K562 (cell line): ENCODE results near the gene DSCAM. TPM values are rescaled to one million over a fixed set of nuclear protein-coding genes. Genes with fewer than 3 reads are reported as not detected.

ENCODE experiments used
- ATAC-seq: fragments of 200-7000 bp; cut with Tn5 transposase; 3 replicates; pipeline ENCODE4 v1.9.1; 2020; ENCODE audit warnings: moderate library complexity
- BruUV-seq: library from RNA; stranded (reverse); fragments of 400-500 nt; replicated peaks from 2 replicates; lab custom pipeline; 2021; lab: Mats Ljungman, UMichigan
- CTCF ChIA-PET: fragments of 300-600 bp; formaldehyde crosslinking; extraction: SDS; loops from one replicate; lab custom pipeline; 2021; ENCODE audit warnings: low intra/inter-chr PET ratio; lab: Yijun Ruan, JAX
- POLR2A ChIA-PET: fragments of 300-600, 350-650 bp; sonication (Branson Sonifier 250); formaldehyde crosslinking; extraction: SDS; loops from one replicate; lab custom pipeline; 2021; ENCODE audit warnings: antibody characterized with exemption, inconsistent platforms; lab: Yijun Ruan, JAX
- DNase-seq, 4 experiments: peaks; one replicate each; pipeline versions ENCODE4 v3.0.0 to v3.0.0-alpha.2; 2011 to 2018; ENCODE audit warnings: low spot score in 3 of 4, mixed read lengths in 3 of 4; ENCODE audit errors: extremely low read depth in 1 of 4
- FAIRE-seq: peaks from 2 replicates; lab custom pipeline; 2011; peaks lifted over from hg19 to GRCh38; lab: Jason Lieb, UNC
- H2AFZ ChIP-seq: 2 replicates; pipeline ENCODE4 v1.6.0; 2011; ENCODE audit warnings: low read depth, low read length, control low read depth, inconsistent platforms
- H3K27ac ChIP-seq: fragments of 200-600 bp; 3 replicates; pipeline ENCODE4 v1.8.0; 2011; ENCODE audit warnings: low read depth, mild to moderate bottlenecking, control low read depth, inconsistent platforms, low read length, moderate library complexity, mixed read lengths; ENCODE audit errors: extremely low read depth
- H3K27me3 ChIP-seq, 2 experiments: fragments of 300-600 bp in 1 of 2; 2 replicates in 1 of 2; 3 replicates in 1 of 2; pipeline versions ENCODE4 v1.6.0 to v1.8.0; 2011; ENCODE audit warnings: inconsistent platforms in 2 of 2, low read length in 2 of 2, mild to moderate bottlenecking in 1 of 2, mixed read lengths in 1 of 2, moderate library complexity in 1 of 2; ENCODE audit not compliant: control insufficient read depth in 2 of 2, insufficient read depth in 2 of 2
- H3K36me3 ChIP-seq: fragments of 300-600 bp; 3 replicates; pipeline ENCODE4 v1.8.0; 2011; ENCODE audit warnings: mild to moderate bottlenecking, low read length, inconsistent platforms; ENCODE audit not compliant: control insufficient read depth, insufficient read depth
- H3K4me1 ChIP-seq, 2 experiments: fragments of 200-600 bp in 1 of 2; replicated peaks in 1 of 2; 2 replicates in 1 of 2; 3 replicates in 1 of 2; pipeline versions ENCODE4 v1.5.1 to v1.8.0; 2011; ENCODE audit warnings: inconsistent platforms in 2 of 2, low read length in 2 of 2, mild to moderate bottlenecking in 1 of 2, mixed read lengths in 1 of 2, moderate library complexity in 1 of 2; ENCODE audit not compliant: control insufficient read depth in 2 of 2, insufficient read depth in 2 of 2
- H3K4me2 ChIP-seq: 2 replicates; pipeline ENCODE4 v1.6.1; 2011; ENCODE audit warnings: low read length, control low read depth, inconsistent platforms, mixed read lengths; ENCODE audit not compliant: insufficient read depth
- H3K4me3 ChIP-seq: fragments of 200-600 bp; sonication (generic), shearing (Covaris generic); 2 replicates; pipeline ENCODE4 v1.5.1; 2016; ENCODE audit warnings: control low read depth, inconsistent platforms
- H3K79me2 ChIP-seq: fragments of 200-600 bp; 3 replicates; pipeline ENCODE4 v1.8.0; 2011; ENCODE audit warnings: low read length, inconsistent platforms; ENCODE audit not compliant: control insufficient read depth, insufficient read depth
- H3K9ac ChIP-seq, 2 experiments: 2 replicates each; pipeline versions ENCODE4 v1.6.0 to v1.6.1; 2011; ENCODE audit warnings: low read depth in 2 of 2, low read length in 2 of 2, control low read depth in 1 of 2, inconsistent platforms in 1 of 2, mild to moderate bottlenecking in 1 of 2, mixed read lengths in 1 of 2; ENCODE audit not compliant: insufficient read depth in 1 of 2
- H3K9me1 ChIP-seq: one replicate; pipeline ENCODE4 v1.6.0; 2011; ENCODE audit warnings: inconsistent platforms, mild to moderate bottlenecking, low read length, moderate library complexity; ENCODE audit not compliant: control insufficient read depth, insufficient read depth
- H3K9me3 ChIP-seq: replicated peaks from 2 replicates; pipeline ENCODE4 v1.5.1; 2011; ENCODE audit warnings: low read depth, low read length, inconsistent platforms; ENCODE audit not compliant: control insufficient read depth, insufficient read depth
- H4K20me1 ChIP-seq: replicated peaks from 2 replicates; pipeline ENCODE4 v1.6.1; 2011; ENCODE audit warnings: low read length, inconsistent platforms, mixed read lengths; ENCODE audit not compliant: control insufficient read depth, insufficient read depth
- ATF4 ChIP-seq: fragments of 450-650 bp; formaldehyde crosslinking; IDR thresholded peaks from 2 replicates; pipeline ENCODE4 v1.4.0; 2022; ENCODE audit warnings: mild to moderate bottlenecking, moderate library complexity
- ATF6 ChIP-seq: sonication (generic); formaldehyde crosslinking; IDR thresholded peaks from 2 replicates; pipeline ENCODE4 v1.4.0; 2020; ENCODE audit warnings: mild to moderate bottlenecking, missing genetic modification reagents
- CHD1 ChIP-seq: fragments of 200-600 bp; sonication (generic); IDR thresholded peaks from one replicate; pipeline ENCODE4 v1.6.1; 2012; ENCODE audit warnings: mild to moderate bottlenecking, moderate library complexity, low read length, inconsistent platforms
- COPS2 ChIP-seq: fragments of 450-650 bp; conservative IDR thresholded peaks from 2 replicates; pipeline ENCODE4 v1.6.1; 2016; ENCODE audit warnings: mild to moderate bottlenecking, moderate library complexity
- E2F6 ChIP-seq, 2 experiments: IDR thresholded peaks; 2 replicates each; pipeline ENCODE4 v1.6.1; 2011; ENCODE audit warnings: borderline replicate concordance in 1 of 2, control low read depth in 1 of 2, low read depth in 1 of 2, low read length in 1 of 2, mild to moderate bottlenecking in 1 of 2, mixed read lengths in 1 of 2, moderate library complexity in 1 of 2; ENCODE audit not compliant: insufficient read depth in 1 of 2, insufficient read length in 1 of 2, poor library complexity in 1 of 2, severe bottlenecking in 1 of 2; ENCODE audit errors: extremely low read depth in 1 of 2
- HMG20A ChIP-seq: fragments of 450-650 bp; formaldehyde crosslinking; conservative IDR thresholded peaks from 2 replicates; pipeline ENCODE4 v1.4.0; 2020; ENCODE audit warnings: mild to moderate bottlenecking, mixed read lengths
- KDM1A ChIP-seq, 2 experiments: fragments of 450-650 bp; IDR thresholded peaks; 2 replicates each; pipeline ENCODE4 v1.6.1; 2016; ENCODE audit warnings: mild to moderate bottlenecking in 2 of 2
- KDM4B ChIP-seq, 2 experiments: fragments of 450-650 bp in 1 of 2; sonication (generic) in 1 of 2; IDR thresholded peaks; 2 replicates each; pipeline ENCODE4 v1.6.1; 2016 to 2017; ENCODE audit warnings: borderline replicate concordance in 2 of 2, antibody characterized with exemption in 1 of 2, low read depth in 1 of 2, mild to moderate bottlenecking in 1 of 2
- PCBP2 ChIP-seq: fragments of 200-400 bp; formaldehyde crosslinking; IDR thresholded peaks from 2 replicates; pipeline ENCODE4 v1.6.1; 2018; ENCODE audit warnings: low read length, low read depth, mild to moderate bottlenecking, moderate library complexity; ENCODE audit not compliant: poor library complexity, severe bottlenecking
- SAFB2 ChIP-seq: fragments of 200-400 bp; formaldehyde crosslinking; IDR thresholded peaks from 2 replicates; pipeline ENCODE4 v1.6.1; 2018; ENCODE audit warnings: borderline replicate concordance, low read length, low read depth, moderate library complexity; ENCODE audit not compliant: severe bottlenecking
- SIN3A ChIP-seq, 2 experiments: fragments of 150-350 bp in 1 of 2; IDR thresholded peaks; 2 replicates each; pipeline ENCODE4 v1.6.1; 2011 to 2016; ENCODE audit warnings: borderline replicate concordance in 2 of 2, low read depth in 2 of 2, low read length in 2 of 2, mild to moderate bottlenecking in 2 of 2, moderate library complexity in 2 of 2; ENCODE audit not compliant: control insufficient read depth in 1 of 2
- STAG1 ChIP-seq: sonication (generic); formaldehyde crosslinking; IDR thresholded peaks from 2 replicates; pipeline ENCODE4 v1.5.0; 2020; ENCODE audit warnings: missing genetic modification reagents, borderline replicate concordance
- TAF7 ChIP-seq: fragments of 450-650 bp; IDR thresholded peaks from 2 replicates; pipeline ENCODE4 v1.6.1; 2016; ENCODE audit warnings: missing genetic modification characterization, missing compliant biosample characterization
- TBP ChIP-seq: optimal IDR thresholded peaks from 2 replicates; pipeline ENCODE3; 2011; ENCODE audit warnings: low read depth, low read length, improper control_type of control experiment
- TOE1 ChIP-seq, 2 experiments: fragments of 450-650 bp in 1 of 2; sonication (generic) in 1 of 2; formaldehyde crosslinking in 1 of 2; IDR thresholded peaks; 2 replicates each; pipeline versions ENCODE4 v1.7.1 to v1.8.0; 2016 to 2022; ENCODE audit warnings: borderline replicate concordance in 2 of 2, mild to moderate bottlenecking in 2 of 2, antibody characterized with exemption in 1 of 2, inconsistent platforms in 1 of 2, low read depth in 1 of 2, missing genetic modification reagents in 1 of 2, moderate library complexity in 1 of 2
- ZKSCAN3 ChIP-seq: fragments of 250-450 bp; sonication (Bioruptor Pico); IDR thresholded peaks from 2 replicates; pipeline ENCODE4 v1.4.0; 2020
- ZNF76 ChIP-seq: fragments of 250-450 bp; sonication (Bioruptor Pico); IDR thresholded peaks from 2 replicates; pipeline ENCODE4 v1.4.0; 2020; ENCODE audit warnings: mild to moderate bottlenecking, moderate library complexity, borderline replicate concordance
- ZSCAN29 ChIP-seq: fragments of 450-650 bp; IDR thresholded peaks from 2 replicates; pipeline ENCODE4 v1.6.1; 2017
- WGBS: fragments of 100-300 bp; shearing (Covaris generic); methylation state at CpG from one replicate; pipeline ENCODE4 v1.1.6; 2016; ENCODE audit warnings: low coverage, mixed read lengths; ENCODE audit not compliant: insufficient coverage; ENCODE audit errors: missing lambda C conversion rate; 5-methylcytosine and 5-hydroxymethylcytosine counted together
- in situ Hi-C: fragments of 300-500 bp; cut with MboI; formaldehyde crosslinking; loops from 4 replicates; pipeline ENCODE4 v1.15.0; 2018; ENCODE audit warnings: inconsistent platforms, mixed read lengths
- intact Hi-C: fragments of 100-400 bp; cut with micrococcal nuclease; formaldehyde crosslinking; loops from 2 replicates; pipeline ENCODE4 v1.14.2; 2022
- polyA plus RNA-seq, 8 experiments: library from polyadenylated mRNA; depleted of rRNA in 4 of 8; stranded (reverse) in 5 of 8; unstranded in 3 of 8; fragments of >200 nt; fragmentation: Nextera tagmentation in 2 of 8; fragmentation: Illumina TruSeq in 1 of 8; extraction: Ambion mirVana in 2 of 8; extraction: Trizol in 1 of 8; gene quantifications; 2 replicates each; pipeline versions ENCODE4 v1.2.1 to v1.2.3, GENCODE V29; 2011 to 2014; ENCODE audit warnings: inconsistent platforms in 1 of 8, missing spikeins in 1 of 8
- total RNA-seq, 7 experiments: library from RNA; depleted of rRNA in 6 of 7; stranded (reverse); fragments of >200 nt in 6 of 7; fragmentation: Illumina TruSeq in 2 of 7; extraction: Trizol in 2 of 7; gene quantifications; 2 replicates each; pipeline versions ENCODE4 v1.2.1 to v1.2.3, GENCODE V29; 2011 to 2021; ENCODE audit warnings: low replicate concordance in 1 of 7

The DSCAM gene
- total and polyA plus RNA-seq, 9 of the 15 experiments (the other 6 are each of a cell fraction or from before 2014, with no cell fraction given) = not detected

- intact Hi-C loops (no loop called here), in situ Hi-C loops (no loop called here)
- H3K9me3 ChIP-seq = no peaks in the 10 kb centered on the region; the same call in 1 of the 2 replicates
- TF ChIP-seq E2F6 (IDR thresholded peaks at IDR 0.05; ENCODE audit: borderline replicate concordance in 1 of 2, extremely low read depth in 1 of 2, insufficient read depth in 1 of 2, insufficient read length in 1 of 2, low read depth in 1 of 2, low read length in 1 of 2, poor library complexity in 1 of 2, severe bottlenecking in 1 of 2) = no peak
- no peak for TF ChIP-seq TOE1 (IDR thresholded peaks at IDR 0.05; ENCODE audit: borderline replicate concordance)
- no peak for TF ChIP-seq TOE1 (CRISPR knock-in tag; IDR thresholded peaks at IDR 0.05; ENCODE audit: borderline replicate concordance, low read depth)
- TF ChIP-seq TBP = no peak
- TF ChIP-seq ZSCAN29 = no peak
- no peak for TF ChIP-seq TAF7 (tag)
- no peak for TF ChIP-seq ZNF76 (CRISPR knock-in tag)
- TF ChIP-seq KDM4B (IDR thresholded peaks at IDR 0.05; ENCODE audit: borderline replicate concordance in 2 of 2, low read depth in 1 of 2) = no peak
- TF ChIP-seq ATF4 (CRISPR knock-in tag) = no peak
- TF ChIP-seq SIN3A (IDR thresholded peaks at IDR 0.05; ENCODE audit: borderline replicate concordance in 2 of 2, control insufficient read depth in 1 of 2, low read depth in 2 of 2, low read length in 2 of 2) = no peak
- no peak for TF ChIP-seq HMG20A (CRISPR knock-in tag)
- TF ChIP-seq STAG1 (CRISPR knock-in tag) = no peak
- TF ChIP-seq ATF6 (CRISPR knock-in tag) = no peak
- TF ChIP-seq PCBP2 = no peak
- no peak for TF ChIP-seq ZKSCAN3 (CRISPR knock-in tag)
- no peak for TF ChIP-seq SAFB2
- no peak for TF ChIP-seq KDM1A (IDR thresholded peaks at IDR 0.05)
- no peak for TF ChIP-seq COPS2
- TF ChIP-seq CHD1 = no peak
- ATAC-seq = no peak
- 8% methylated on average over 2 of the region's 2 CpGs for WGBS
- no peak for FAIRE-seq
- no peak overlapping the region for H2AFZ ChIP-seq
- no peaks in the 10 kb centered on the region for H3K4me1 ChIP-seq
- no TSS peak for BruUV-seq
- H4K20me1 ChIP-seq = no peaks in the 10 kb centered on the region
- CTCF ChIA-PET = no interaction called here
- H3K27me3 ChIP-seq = no peaks in the 10 kb centered on the region
- H3K36me3 ChIP-seq = no peaks in the 10 kb centered on the region
- POLR2A ChIA-PET = no interaction called here
- DNase-seq = no peak
- no peak overlapping the region for H3K27ac ChIP-seq
- H3K9ac ChIP-seq = no peak overlapping the region
- no peak overlapping the region for H3K4me3 ChIP-seq
- no peaks in the 10 kb centered on the region for H3K9me1 ChIP-seq
- no peak overlapping the region for H3K4me2 ChIP-seq
- no peaks in the 10 kb centered on the region for H3K79me2 ChIP-seq
Measured at GRCh38 chr21:40768056-40768455, 78.9 kb downstream of the DSCAM start.
